Dedifferentiated amniotic fluid mesenchymal stem cell (primary cell): ENCODE data around the gene IL25.

Source experiments
- DNase-seq: peaks from one replicate; pipeline ENCODE4 v3.0.0-alpha.2; 2016; ENCODE audit errors: extremely low spot score

The IL25 gene

DNA sequence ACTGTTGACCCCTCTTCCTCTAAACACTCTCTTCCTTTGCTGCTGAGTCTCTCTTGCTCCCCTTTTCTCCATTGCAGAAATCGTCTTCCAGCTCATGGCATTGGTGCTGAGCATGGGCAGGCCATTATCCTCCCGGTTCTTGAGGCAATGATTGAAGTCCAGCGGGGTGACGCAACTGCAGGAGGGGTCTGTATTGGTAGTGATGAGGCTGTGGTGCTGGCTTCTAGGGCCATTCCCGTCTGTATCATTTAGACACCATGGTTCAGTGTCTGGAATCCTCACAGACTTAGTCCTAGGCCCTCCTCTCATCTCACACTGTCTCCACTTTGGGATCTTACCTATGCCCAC lies 19.2 kb upstream of the IL25 start:
- DNase-seq: no peak

DNA sequence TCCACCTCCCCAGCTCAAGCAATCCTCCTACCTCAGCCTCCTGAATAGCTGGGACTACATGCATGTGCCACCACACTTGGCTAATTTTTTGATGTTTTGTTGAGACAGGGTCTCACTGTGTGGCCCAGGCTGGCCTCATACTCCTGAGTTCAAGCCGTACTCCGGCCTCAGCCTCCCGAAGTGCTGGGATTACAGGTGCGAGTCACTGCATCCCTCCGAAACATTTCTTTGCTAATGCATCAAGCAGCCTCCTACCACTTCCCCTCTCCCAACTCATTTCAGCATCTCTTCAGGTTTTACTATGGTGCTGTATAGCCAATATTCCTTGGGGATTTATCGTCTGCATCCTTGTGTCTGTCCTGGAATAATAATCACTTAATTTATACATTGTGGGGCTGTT lies 17.6 kb upstream of the IL25 start:
- DNase-seq: no peak

DNA sequence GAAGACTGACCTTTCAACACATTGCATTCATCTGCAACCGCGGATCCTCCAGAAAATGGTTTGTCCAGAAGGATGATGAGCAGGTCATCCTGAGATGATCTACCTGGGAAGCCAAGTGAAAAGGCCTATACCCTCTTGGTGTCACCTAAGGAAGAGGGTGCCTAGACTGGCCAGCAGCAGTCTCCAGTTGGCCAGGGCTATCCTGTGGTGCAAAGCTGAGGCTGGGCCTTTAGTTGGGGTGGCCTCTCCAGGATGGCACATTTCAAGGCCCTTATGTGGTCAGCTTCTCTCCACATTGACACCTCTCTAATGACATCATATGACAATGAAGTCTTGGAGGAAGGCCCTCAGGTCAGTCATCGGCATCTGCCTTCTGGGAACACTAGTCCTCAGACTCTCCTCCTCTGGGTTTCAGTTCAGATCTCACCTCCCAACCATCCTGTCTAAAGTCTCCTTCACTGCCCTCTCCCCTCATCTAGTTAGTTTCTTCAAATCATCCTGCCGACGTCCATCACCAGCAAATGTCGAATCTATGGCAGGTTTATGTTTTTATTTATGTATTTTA lies 16.7 kb upstream of the IL25 start:
- no peak for DNase-seq

GRCh38 chr14:23356662-23357061 lies 15.9 kb upstream of the IL25 start:
- no peak for DNase-seq

DNA sequence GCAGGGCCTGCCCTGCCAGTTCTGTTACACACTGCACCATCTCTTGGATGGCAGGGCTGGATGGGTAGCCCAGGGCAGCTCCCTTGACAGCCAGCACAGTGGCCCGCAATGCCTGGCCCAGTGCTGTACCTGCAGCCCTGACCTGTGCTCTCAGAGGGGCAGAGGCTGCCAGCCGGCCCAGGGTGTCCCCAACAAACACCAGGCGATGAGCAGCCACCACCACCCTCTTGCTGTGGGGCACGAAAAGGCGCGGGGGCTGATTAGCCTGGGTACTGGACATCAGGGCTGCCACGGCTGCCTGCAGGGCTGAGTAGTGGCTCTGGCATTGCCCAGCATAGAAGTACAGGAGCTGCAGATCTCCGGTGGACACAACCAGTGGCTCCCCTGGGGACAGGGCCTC lies 15.3 kb upstream of the IL25 start:
- no peak for DNase-seq

DNA sequence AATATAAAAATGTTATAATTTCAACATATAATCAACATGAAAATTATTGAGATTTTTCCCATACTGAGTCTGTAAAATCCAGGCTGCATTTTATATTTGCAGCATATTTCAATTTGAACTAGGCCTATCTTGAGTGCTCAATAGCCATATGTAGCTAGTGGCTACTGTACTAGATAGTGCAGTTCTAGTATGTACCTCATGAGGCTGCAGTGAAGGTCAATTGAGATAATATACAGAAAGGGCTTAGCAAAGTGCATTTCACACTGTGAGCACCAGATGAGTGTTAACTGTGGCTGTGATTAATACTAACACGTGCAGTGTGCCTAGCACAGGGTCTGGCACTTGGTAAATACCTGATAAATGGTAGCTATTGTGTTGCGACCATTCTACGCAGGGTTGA lies 14.6 kb upstream of the IL25 start:
- DNase-seq: no peak

DNA sequence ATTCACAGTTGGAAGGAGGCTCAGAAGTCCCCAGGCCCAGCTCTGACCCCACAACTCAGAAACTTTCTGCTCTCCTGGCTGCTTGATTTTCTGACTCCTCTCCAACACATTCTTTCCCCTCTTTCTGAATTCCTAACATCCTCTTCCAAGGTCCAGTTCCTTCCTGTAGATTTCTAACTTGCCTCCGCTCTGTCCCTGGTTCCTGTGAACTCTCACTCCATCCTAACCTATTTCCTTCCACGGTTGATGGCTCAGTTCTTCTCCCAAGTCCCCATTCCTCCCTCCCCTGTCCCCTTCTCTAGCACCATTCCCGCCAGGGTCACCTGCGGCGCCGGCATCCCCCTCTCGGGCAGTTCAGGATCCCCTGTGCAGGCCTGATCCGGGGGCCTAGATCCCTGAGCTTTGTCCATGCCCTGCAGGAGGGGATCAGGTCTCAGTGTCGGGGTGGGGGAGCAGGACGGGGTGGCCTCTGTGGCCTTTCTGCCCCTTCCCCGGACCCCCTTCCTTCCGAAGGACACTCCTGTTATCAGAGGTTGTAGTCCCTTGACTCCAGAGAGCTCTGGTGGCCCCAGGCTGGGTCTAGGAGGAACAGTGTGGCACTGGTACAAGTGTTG lies 13.9 kb upstream of the IL25 start:
- no peak for DNase-seq

GRCh38 chr14:23359167-23359626 lies 13.4 kb upstream of the IL25 start:
- no peak for DNase-seq

GRCh38 chr14:23359722-23360447 lies 12.7 kb upstream of the IL25 start:
- DNase-seq: no peak

DNA sequence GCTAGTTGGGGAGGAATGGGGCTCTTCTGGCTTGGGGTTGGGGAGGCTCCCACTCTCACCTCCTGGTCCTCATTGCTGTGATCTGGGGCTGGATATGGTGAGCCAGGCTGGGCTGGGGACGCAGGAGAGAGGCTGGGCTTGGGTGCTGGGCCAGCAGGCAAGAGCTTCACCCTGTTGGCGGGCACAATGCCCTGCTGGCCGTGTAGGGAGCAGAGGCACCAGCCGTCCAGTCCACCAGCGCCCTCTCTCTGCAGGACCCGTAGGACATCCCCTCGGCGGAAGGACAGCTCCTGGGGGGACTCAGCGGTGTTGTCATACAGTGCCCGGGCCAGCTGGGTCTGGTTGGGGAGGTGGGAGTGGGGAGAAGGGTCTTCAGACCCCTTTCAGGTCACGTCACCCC lies 12.1 kb upstream of the IL25 start:
- no peak for DNase-seq

- peak; percentile 28 for DNase-seq
These were observed 11.3 kb upstream of the IL25 start for GRCh38 chr14:23361320-23361719.

DNA sequence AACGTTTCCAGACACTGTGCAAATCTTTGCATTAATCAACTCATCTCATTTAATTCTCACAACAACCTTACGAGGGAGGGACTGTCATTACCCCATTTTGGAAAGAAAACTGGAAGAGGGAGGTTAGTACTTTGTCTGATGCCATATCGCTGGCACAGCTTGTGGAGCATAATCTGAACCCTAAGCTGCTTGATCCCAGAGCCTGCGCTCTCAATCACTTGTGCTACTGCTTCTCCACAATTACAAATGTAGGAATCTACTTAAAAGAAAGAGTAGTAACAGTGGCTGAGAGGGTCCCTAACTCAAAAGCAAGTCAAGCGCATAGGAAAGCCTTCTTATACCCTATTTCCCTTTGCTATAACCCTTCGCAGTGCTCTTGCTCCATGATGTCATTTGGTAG lies 10.8 kb upstream of the IL25 start:
- DNase-seq: no peak

- no peak for DNase-seq
These were observed 10.4 kb upstream of the IL25 start for GRCh38 chr14:23362200-23362599.

GRCh38 chr14:23364164-23365035 lies 8.2 kb upstream of the IL25 start:
- DNase-seq: peak; percentile 32

GRCh38 chr14:23365036-23365731 lies 7.4 kb upstream of the IL25 start, which contains the start of gene EFS:
EFS (minus strand) TSS chr14:23365172; CDS start chr14:23365025, 147 bp downstream.
- DNase-seq: peak; percentile 16

- peak; percentile 63 for DNase-seq
These were observed 6.7 kb upstream of the IL25 start for GRCh38 chr14:23365732-23366425.

DNA sequence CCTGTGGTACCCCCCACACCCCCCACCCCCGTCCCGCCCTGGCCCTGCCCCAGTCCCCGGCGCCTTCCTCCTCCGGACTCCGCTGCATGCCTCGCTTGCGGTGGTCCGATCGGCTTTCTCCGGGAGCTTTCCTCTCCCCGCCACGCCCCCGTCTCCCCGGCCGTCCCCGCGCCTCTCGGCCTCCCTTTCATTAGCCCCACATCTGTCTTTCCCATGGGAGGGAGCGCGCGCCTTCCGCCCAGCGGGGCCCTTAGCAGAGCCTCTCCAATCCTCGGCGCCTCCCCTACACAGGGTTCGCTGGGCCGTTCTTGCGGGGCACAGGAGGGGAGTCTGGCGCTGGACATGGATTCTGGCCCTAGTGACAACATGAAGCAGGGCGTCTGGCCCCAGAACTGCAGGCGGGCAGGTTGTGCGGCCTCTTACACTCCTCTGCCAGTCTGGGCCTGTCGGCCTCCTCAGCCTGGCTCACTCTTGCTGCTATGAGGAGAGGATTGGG lies 6.1 kb upstream of the IL25 start:
- DNase-seq: peak; percentile 74

- no peak for DNase-seq
These were observed 2.4 kb upstream of the IL25 start for GRCh38 chr14:23370221-23370620.

DNA sequence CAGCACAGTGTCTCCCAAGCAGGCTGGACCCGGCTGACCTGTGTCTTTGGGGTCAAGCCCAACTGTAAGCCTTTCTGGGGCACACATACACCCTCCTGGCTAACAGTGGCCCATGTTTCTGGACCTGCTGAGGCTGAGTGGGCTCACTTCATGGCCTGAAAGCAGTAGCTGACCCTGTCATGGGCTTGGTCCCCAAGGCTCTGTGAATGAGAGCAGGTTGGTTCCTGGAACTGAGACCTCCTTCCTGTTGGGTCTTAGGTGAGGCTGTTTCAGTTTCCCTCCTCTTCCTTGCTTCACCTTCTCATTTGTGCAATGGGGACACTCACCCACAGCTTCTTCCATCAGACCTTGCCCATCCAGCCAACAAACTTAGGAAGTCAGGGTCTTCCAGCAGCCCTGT lies 744 bp upstream of the IL25 start:
- no peak for DNase-seq

GRCh38 chr14:23373041-23373440 lies 432 bp downstream of the IL25 start:
- DNase-seq: no peak
